Measurements from ENCODE around the gene LIMS2.
A peak's percentile ranks its signal among the peaks of the same experiment; 100 is the strongest.

The LIMS2 gene

DNA sequence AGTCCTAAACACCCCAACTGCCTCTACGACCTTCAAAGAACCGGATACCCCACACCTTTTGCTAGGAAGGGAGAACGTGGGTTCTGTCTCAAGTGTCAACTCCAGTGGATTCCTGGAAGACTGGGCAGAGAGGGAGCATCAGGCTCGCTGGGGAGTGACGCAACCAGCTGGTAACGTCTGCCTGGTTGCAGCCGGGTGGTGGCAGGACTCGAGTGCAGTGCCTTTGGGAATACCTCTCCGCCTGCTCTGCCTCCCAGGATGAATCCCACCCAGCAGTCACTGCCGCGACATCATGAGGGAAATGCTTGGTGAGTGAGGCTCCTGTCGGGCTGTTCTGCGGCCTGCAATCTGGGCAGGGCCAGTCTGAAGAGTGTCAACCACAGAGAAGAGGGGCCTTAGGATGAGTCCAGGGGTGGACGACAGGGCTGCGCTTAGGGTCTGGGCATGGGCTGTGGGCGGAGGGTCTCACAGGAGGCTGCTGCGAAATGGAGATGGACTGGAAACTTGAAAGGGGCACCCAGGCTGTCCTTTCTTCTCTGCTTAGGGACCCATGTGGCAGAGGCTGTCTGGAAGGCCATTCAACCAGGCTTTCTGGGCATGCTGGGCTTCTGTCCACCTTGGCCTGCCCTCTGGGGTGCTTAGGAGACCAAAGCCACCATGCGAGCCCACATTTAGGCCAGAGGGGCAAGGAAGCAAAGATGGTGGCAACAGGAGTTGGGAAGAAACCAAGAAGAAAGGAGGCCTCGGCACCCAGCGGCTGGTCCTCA is 16.5 kb downstream of the LIMS2 start:
- DNase-seq (ENCODE audit: low read depth) = no peak

DNA sequence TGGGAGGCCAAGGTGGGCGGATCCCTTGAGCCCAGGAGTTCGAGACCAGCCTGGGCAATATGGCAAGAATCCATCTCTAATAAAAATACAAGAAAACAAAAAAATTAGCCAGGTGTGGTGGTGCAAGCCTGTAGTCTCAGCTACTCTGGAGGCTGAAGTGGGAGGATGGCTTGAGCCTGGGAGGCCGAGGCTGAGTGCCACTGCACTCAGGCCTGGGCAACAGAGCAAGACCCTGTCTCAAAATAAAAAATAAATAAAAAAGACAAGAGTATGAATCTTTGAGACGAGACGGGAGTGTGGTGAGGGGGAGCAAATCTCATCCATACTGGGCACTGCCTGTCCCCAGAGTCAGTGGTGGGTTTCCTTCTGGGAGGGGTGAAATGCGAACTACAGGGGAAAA is 17.2 kb downstream of the LIMS2 start:
- DNase-seq (ENCODE audit: low read depth) = no peak

DNA sequence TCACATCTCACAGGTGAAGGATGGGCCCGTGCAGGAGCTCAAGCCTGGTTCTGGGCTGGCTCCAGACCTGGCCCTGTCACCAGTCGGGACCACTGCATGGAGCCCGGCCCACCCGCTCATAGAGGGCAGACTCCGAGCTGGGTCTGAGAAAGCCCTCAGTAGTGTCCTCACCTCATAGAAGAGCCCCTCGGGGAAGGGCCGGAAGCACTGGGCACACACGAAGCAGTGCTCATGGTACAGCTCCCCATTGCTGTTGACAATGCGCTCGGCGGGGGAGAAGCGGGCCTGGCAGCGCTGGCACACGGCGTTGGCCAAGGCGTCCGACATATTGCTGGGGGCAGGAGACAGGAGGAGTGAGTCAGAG is 18.1 kb downstream of the LIMS2 start:
- no peak for DNase-seq (ENCODE audit: low read depth)

DNA sequence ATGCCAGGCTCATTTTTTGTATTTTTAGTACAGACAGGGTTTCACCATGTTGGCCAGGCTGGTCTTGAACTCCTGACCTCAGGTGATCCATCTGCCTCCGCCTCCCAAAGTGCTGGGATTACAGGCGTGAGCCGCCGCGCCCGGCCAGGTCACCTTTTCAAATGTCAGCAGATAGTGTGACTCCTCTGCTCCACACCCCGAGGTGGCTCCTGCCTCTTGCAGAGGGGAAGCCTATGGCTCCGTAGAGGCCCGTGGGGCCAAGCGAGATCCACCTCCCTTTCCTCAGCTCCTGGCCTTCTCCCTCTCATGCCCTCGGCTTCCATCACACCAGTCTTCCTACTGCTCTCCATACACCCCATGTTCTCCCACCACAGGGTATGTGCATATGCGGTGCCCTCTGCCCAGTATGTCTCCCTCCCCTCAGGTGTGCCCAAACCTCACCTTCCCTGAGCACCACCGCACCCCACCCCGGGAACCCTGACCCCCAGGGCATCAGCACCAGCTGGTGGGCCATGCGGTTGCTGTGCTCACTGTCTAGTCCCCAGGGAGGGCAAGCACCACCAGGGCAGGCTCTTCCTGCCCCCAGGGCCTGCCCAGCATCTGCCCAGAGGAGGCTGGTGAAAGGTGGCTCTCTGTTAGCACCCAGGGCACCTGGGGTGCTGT is 18.6 kb downstream of the LIMS2 start:
- no peak for DNase-seq (ENCODE audit: low read depth)

DNA sequence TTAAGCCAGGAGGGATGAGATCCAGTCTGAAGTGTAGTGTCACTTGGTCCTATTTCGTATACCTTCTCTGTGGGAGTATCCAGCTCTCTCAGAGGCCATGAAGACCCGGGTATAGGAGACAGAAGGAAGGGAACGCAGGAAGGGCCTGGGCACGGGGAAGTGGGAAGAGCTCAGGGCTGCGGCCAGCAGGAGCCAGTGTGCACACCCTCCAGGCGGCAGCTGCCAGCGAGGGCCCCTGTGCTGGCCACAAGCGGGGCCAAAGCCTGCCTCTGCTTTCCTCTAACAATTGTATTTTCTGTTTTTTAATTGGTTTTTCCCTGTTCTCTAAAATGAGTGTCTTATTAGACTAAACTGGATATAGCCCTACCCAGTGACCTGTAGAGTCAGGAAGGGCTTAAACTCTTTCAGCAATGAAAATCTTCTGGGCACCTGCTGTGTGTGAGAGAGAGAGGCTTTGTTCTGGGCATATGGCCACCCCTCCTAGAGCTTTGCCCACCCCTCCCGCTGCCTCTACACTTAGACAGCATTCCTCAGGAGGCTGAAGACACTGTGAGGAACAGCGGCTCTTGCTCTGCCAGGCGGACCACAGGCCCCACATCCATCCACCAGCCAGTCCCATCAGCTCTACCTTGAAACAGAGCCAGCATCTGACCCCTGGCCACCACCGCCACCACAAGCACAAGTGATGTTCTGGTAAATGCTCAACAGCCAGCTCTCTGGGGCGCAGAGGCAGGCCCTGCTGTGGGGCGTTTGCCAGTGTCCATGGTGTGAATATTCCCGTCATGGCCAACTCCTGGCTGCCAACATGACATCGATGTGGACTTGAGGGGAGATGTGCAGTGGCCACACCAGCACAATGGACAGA is 19.9 kb downstream of the LIMS2 start:
- DNase-seq (ENCODE audit: low read depth) = no peak

DNA sequence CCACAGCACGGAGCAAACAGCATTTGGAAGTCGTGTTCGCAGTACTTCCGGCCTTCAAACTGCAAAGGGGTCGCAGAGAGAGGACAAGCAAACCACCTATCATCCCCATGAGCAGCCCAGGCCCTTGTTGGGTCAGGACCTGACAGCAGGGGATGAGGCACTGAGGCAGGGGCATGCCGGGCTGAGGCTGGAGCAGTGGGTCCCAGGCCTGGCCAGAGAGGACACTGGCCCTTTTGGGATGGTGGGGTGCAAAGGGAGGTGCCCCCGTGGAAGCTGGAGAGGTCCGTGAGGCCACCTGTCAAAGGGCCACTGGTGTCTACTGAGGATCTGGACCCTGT is 20.5 kb downstream of the LIMS2 start:
- no peak for DNase-seq (ENCODE audit: low read depth)

DNA sequence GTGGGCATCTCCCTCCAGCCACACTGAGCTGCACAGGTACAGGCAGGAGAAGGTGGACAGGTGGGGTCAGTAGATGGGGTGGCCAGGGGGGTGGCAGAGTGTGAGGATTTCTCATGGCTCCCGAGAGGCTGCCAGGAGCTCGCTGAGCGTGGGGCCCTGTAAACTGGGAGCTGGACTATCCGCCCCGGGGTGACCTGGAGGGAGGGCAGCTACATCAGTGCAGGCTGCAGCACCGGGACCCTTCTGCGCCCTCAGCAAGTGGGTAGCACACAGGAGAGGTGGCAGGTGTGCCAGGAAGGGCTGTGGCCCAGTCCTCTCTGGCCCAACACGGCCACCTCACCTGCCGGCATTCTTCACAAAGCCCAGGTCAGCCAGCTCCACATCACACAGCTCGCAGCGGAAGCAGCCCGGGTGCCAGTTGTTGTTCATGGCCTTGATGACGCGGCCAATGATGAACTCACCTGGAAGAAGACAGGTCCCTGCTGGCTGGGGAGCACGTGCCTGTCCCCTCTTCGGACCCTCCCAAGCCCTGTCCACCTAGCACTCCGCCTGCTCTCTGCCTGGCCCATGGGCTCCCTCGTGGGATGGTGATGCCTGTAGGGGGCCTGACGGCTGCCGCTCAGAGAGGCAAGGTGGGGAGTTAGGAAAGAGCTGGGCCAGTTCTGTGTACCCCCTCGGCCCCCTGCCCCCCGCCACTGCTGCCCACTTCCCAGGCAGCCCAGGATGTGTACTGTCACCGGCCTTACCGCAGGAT is 21.1 kb downstream of the LIMS2 start:
- no peak for DNase-seq (ENCODE audit: low read depth)

DNA sequence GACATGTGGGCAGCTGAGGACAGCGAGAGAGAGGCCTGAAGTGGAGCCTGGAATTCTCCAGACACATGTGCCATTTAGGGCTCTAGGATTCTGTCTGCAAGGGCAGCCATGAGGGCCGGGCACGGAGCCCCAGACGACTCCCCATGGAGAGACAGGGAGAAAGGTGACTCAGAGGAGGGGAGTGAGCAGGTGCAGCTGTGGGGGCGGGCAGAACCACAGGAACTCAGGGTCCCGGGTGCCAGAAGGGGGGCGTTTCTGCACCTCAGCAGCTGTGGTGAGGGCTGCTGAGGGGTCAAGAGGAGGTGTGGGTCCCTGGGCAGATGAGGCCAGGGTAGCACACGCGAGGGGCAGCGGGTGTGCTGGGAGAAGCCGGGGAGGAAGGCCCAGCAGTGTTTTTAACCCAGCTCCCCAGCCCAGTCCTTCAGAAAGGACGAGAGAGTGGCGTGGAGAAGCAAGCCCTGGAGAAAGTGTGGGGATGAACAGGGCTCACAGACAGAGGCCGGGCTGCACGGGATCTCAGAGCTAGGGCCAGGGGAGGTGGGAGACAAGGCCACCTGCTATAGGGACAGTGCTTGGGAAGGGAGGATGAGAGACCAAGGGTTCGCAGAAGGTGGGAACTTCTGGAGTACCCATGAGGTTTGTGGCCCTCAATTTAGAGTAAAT is 21.8 kb downstream of the LIMS2 start:
- DNase-seq (ENCODE audit: low read depth) = no peak

DNA sequence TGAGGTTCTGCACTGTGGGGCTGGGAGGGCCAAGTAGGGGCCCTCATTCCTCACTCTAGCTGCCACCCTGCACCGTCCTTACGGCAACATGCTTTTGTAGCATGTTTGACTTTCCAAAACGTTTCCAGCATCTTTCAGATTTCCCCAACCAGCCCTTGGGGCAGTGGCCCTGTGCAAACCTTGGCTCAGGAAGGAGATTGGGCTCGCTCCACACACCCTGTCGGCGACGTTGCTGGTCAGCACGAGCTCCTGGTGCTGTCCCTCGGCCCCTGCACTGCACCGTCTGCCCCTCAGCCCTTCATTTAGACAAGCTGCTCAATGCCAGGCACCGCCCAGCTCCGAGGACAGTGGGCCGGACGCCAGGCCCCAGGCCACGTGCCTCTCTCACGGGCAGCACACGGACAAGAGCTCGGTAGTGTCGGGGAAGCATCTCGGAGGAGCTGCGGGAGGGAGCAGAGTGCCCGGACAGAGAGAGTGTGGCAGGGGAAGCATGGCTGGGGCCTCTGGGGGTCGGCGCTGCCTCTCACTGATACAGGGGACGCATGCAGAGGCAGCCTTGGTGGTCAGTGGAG is 22.5 kb downstream of the LIMS2 start:
- no peak for DNase-seq (ENCODE audit: low read depth)

DNA sequence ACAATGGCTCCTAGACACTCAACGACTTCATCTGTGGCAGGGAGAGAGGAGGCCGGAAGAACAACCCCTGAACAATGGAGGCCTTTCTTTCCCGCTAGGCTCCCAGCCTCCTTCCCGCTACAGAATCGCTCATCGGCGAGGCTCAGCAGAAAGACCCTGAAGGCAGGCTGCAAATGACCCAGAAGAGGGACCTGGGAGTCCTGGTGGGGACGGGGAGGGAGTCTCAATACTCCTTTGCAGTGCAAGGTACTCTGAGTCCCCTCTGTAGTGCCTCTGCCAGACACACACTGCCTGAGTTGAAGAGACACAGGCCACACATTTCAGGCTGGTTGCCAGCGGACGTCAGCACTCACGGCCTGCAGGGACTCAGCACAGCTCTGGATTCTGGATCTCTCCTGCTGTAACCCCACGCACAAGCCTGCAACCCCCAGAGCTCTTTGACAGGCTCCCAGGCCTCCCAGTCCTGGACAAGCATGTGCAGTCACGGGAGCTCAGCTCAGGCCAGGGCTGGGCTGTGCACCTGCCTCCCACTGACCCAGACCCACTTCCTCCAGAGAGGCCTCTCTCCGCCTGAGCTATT is 23.3 kb downstream of the LIMS2 start:
- DNase-seq (ENCODE audit: low read depth) = no peak

DNA sequence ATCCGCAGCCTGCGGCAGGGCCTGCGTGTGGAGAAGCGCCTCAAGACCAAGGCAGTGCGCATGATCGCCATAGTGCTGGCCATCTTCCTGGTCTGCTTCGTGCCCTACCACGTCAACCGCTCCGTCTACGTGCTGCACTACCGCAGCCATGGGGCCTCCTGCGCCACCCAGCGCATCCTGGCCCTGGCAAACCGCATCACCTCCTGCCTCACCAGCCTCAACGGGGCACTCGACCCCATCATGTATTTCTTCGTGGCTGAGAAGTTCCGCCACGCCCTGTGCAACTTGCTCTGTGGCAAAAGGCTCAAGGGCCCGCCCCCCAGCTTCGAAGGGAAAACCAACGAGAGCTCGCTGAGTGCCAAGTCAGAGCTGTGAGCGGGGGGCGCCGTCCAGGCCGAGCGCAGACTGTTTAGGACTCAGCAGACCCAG is 23.9 kb downstream of the LIMS2 start:
- no peak for DNase-seq (ENCODE audit: low read depth)

DNA sequence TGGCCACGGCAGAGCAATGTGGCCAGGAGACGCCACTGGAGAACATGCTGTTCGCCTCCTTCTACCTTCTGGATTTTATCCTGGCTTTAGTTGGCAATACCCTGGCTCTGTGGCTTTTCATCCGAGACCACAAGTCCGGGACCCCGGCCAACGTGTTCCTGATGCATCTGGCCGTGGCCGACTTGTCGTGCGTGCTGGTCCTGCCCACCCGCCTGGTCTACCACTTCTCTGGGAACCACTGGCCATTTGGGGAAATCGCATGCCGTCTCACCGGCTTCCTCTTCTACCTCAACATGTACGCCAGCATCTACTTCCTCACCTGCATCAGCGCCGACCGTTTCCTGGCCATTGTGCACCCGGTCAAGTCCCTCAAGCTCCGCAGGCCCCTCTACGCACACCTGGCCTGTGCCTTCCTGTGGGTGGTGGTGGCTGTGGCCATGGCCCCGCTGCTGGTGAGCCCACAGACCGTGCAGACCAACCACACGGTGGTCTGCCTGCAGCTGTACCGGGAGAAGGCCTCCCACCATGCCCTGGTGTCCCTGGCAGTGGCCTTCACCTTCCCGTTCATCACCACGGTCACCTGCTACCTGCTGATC is 24.4 kb downstream of the LIMS2 start:
- no peak for DNase-seq (ENCODE audit: low read depth)

DNA sequence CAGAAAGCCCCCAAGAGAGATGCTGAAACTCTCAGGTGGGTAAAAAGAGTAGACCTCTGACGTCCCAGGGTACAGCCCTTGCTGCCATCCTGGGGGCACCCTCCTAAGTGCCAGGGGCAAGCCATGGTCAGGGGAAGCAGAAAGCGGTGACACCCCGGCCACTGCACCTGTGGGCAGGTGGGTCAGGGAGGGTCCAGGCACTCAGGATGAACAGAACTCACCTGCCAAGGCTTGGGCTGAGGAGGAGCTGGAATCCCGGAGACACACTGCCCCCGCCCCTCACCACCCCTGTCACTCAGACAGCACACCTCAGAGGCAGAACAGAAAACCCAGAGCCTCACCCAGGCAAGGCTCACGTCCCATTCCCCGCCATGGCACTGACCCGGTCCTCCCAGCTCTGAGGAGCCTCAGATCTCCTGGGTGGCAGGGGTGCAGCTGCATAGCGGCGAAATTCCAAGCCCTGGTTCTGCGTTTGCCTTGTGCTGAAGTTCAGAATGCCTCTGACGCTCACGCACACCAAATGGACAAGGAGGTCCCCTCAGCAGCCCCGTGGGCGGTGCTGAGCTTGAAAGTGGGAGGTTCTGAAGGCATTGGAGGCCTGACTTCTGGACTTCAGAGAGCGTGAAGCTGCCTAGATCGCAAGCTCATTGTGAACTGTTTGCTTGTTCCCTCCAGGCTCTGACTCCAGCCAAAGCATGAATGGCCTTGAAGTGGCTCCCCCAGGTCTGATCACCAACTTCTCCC is 25.1 kb downstream of the LIMS2 start:
- DNase-seq (ENCODE audit: low read depth) = no peak

DNA sequence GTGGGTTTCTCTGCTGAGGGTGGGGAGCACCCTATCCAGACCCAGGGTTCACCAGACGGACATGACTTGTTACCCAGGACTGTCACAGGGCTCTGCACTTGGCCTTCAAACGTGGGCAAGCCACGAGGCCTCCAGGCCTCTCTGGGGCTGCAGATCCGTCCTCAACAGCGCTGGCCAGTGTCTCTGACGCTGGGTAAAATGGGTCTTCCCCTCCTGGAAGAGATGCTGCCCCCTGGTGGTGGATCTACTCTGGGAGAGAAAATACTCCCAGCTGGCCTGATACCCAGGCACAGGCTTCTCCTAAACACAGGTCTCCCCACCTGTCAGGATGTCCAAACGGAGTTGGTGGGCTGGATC is 25.7 kb downstream of the LIMS2 start:
- peak; percentile 93 for DNase-seq (ENCODE audit: low read depth)

DNA sequence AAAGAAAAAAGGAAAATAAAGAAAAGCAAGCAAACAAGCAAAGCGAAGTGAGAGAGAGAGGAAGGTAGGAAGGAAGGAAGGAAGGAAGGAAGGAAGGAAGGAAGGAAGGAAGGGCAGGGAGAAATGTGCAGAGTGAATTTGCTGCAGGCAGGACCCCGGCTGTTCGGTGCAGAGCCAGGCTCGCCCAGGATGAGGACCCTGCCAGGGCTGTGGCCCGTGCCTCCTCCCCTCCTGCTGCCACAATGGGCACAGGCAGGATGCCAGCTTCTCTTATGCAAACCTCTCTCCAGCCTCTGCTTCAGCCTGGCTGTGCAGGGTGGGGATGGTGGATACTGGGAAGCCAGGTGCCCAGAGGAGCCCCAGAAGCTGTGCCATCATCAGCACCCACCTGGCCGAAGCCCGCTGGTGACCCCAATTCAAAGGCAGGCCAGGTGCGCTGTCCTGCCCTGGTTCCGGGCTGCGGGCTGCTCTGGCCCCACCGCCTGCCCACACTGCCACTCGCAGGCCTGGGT is 26.2 kb downstream of the LIMS2 start:
- no peak for DNase-seq (ENCODE audit: low read depth)

DNA sequence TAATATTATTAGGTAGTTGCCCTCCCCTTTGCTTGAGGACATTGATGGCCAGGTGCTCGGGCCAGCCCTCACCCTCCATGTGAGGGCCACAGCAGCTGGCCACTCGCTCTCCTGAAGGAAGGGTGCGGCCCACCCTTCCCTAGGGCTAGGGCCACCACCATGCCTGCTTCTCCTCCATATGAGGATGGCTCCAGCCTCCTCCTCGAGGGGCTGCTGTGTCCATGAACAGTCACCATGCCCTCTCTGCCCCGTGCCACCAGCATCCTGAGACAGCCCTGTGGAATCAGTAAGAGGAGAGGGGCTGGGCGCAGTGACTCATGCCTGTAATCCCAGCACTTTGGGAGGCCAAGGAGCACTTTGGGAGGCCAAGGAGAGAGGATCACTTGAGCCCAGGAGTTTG is 27.0 kb downstream of the LIMS2 start:
- no peak for DNase-seq (ENCODE audit: low read depth)

DNA sequence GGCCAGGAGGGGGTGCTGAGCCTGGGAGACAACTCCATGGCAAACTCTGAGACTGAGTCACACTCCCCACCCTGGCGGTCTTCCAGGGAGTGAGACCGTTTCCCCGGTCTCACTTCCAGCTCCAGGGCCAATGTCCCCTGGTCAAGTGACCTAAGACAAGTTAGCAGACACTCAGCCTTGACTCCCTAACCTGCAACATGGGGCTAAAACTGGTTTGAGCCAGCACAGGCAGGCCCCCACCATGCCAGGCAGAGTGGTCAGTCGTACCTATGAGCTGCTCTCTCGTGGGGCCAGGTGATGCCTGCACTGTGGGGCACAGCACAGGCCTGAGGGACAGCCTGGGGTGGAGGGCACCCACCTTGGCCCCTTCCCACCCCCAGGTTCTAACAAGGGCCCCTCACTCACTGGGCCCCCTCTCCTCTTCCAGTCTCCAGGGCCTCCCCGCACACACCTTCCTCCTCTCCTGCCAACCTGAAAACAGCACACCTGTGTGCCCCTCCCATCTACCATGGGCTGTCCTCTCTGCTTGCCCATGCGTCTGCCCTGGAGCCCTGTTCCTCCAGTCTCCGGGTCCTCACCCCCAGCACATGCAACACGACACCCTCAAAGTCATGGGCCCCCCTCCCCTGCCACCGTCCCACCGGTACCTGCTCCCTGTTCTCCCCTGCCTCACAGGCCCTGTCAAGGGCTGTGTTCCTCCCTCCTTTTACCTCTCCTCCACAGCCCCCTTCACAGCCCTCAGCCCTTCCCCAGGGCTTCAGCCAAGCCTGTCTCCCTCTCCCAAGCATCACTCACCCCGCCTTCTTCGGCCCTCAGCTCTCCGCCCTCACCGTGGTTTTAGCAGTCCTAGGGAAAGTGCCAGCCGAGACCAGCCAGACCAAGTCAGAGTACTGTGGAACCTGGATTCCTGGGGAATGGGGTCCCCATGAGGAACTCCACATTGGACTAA is 27.8 kb downstream of the LIMS2 start:
- peak; percentile 69 for DNase-seq (ENCODE audit: low read depth)

DNA sequence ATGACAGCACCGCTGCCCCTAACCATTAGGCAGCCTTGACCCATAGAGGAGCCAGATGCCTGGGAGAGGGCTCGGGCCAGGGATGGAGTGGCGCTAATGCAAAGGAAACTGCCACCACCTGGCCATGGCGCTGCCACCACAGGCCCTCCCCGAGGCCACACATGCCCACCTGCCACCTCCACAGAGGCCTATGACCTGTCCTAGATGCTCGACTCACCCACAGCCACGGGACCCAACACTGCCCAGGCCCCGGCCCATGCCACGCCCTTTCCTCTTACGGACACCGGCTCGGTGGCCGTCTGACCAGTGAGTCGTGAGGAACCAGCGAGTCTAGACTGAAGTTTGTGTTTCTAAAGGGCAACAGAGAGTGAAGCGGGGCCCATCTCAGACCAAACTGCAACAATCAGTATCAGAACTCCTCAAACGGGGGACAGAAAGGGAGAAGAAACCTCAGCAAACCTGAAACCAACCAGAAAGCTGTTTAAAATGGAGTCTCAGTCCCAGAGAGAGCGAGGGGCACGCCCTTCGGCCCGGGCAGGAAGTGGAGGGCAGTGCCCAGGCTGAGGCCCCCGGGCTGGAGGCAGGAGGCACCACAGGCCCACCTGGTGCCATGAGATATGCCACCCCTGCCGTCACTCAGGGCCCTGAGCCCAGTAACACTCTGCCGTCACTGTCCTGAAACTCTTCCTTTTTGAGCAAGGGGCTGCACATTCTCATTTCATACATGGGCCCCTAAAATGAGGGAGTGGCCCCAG is 28.7 kb downstream of the LIMS2 start:
- DNase-seq (ENCODE audit: low read depth) = peak; percentile 26
